HepG2 (cell line): ENCODE results near the gene ATP13A3. TPM values are rescaled to one million over a fixed set of nuclear protein-coding genes. Genes with fewer than 3 reads are reported as not detected.
A peak's percentile ranks its signal among the peaks of the same experiment; 100 is the strongest.

ENCODE experiments used
- FOXA3 ChIP-seq: IDR thresholded peaks from 2 replicates; pipeline ENCODE4 v1.6.1; 2016; ENCODE audit warnings: missing genetic modification reagents, missing compliant biosample characterization
- REPIN1 ChIP-seq: sonication (generic); formaldehyde crosslinking; IDR thresholded peaks from 2 replicates; pipeline ENCODE4 v1.8.0; 2022; ENCODE audit warnings: missing genetic modification reagents, low read depth, mild to moderate bottlenecking, borderline replicate concordance
- SP4 ChIP-seq: sonication (generic); formaldehyde crosslinking; IDR thresholded peaks from 2 replicates; pipeline ENCODE4 v1.8.1; 2023; ENCODE audit warnings: mild to moderate bottlenecking, missing genetic modification reagents
- ZNF607 ChIP-seq: sonication (generic); formaldehyde crosslinking; IDR thresholded peaks from 2 replicates; pipeline ENCODE4 v1.5.1; 2020; ENCODE audit warnings: missing genetic modification reagents, mild to moderate bottlenecking, borderline replicate concordance
- ZNF83 ChIP-seq: sonication (generic); formaldehyde crosslinking; IDR thresholded peaks from 2 replicates; pipeline ENCODE4 v1.4.0; 2020; ENCODE audit warnings: missing genetic modification reagents, mild to moderate bottlenecking, borderline replicate concordance
- polyA plus RNA-seq, 8 experiments: library from polyadenylated mRNA; depleted of rRNA in 3 of 8; stranded (reverse) in 7 of 8; unstranded in 1 of 8; fragments of >200 nt; fragmentation: Illumina TruSeq in 4 of 8; extraction: Trizol in 4 of 8; gene quantifications; 2 replicates each; pipeline versions ENCODE4 v1.2.1 to v1.2.3, GENCODE V29; 2011 to 2016; ENCODE audit warnings: low read depth in 4 of 8, missing spikeins in 1 of 8, mixed read lengths in 1 of 8; ENCODE audit not compliant: insufficient read depth in 1 of 8
- total RNA-seq, 5 experiments: library from RNA; depleted of rRNA; stranded (reverse); fragments of >200 nt; fragmentation: Illumina TruSeq; extraction: Trizol; gene quantifications; 2 replicates each; pipeline ENCODE4 v1.2.3, GENCODE V29; 2016; ENCODE audit warnings: low read depth in 1 of 5
- TF ChIP-seq, protein P1 (sequence below): IDR thresholded peaks from 2 replicates; pipeline ENCODE4 v1.6.1; 2016; ENCODE audit warnings: mild to moderate bottlenecking
- TF ChIP-seq, protein P2 (sequence below): sonication (generic); formaldehyde crosslinking; conservative IDR thresholded peaks from 2 replicates; pipeline ENCODE4 v1.4.0; 2020; ENCODE audit warnings: missing genetic modification reagents
- TF ChIP-seq, protein P3 (sequence below), 2 experiments: sonication (generic) in 1 of 2; formaldehyde crosslinking in 1 of 2; IDR thresholded peaks; 2 replicates each; pipeline versions ENCODE4 v1.6.1 to v1.9.0; 2014 to 2022; ENCODE audit warnings: antibody characterized with exemption in 1 of 2, borderline replicate concordance in 1 of 2, inconsistent platforms in 1 of 2, low read depth in 1 of 2, missing genetic modification reagents in 1 of 2
- TF ChIP-seq, protein P4 (sequence below): sonication (generic); formaldehyde crosslinking; IDR thresholded peaks from 2 replicates; pipeline ENCODE4 v1.5.1; 2020; ENCODE audit warnings: mild to moderate bottlenecking, missing genetic modification reagents, borderline replicate concordance

ATP13A3 gene
- total and polyA plus RNA-seq, 2 of the 13 experiments (the other 11 are each of a cell fraction or from before 2014, with no cell fraction given): 44.9 to 80.8 TPM

DNA sequence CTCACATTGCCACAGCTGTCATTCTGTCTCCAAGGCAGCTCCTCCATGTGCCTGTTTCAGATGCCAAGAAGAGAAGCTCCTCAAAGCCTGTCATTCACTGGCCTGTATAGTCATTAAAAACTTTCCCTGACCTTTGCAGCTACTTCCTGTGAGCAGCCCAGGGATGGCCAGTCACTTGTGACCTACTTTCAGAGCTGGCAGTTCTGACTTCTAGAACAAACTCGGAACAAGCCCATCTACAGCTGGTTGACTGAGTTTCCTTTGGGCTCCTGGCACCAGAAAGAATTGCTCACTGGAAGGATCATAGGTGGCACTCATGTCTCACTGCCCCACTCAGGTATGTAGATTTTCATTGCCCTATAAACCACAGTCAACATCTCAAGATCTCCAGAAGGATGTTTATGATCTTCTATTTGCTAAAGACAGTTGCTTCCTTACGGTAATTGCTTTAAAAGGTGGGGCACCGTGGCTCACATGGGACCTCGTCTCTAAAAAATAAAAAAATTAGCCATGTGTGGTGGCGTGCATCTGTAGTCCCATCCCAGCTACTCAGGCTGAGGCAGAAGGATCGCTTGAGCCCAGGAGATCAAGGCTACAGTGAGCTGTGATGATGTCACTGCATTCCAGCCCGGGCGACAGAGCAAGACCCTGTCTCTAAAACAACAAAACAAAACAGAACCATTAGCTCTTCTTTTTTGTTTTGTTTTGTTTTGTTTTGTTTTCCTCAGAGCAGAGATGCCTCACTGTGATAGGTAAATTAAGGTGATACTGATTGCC, 11.2 kb upstream of the ATP13A3 start (continued):
- 0 out of 2 replicates have a peak, but pooled peaks have one; percentile 44 for TF ChIP-seq REPIN1
- TF ChIP-seq, protein P1, sequence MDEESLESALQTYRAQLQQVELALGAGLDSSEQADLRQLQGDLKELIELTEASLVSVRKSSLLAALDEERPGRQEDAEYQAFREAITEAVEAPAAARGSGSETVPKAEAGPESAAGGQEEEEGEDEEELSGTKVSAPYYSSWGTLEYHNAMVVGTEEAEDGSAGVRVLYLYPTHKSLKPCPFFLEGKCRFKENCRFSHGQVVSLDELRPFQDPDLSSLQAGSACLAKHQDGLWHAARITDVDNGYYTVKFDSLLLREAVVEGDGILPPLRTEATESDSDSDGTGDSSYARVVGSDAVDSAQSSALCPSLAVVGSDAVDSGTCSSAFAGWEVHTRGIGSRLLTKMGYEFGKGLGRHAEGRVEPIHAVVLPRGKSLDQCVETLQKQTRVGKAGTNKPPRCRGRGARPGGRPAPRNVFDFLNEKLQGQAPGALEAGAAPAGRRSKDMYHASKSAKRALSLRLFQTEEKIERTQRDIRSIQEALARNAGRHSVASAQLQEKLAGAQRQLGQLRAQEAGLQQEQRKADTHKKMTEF (CRISPR knock-in tag): 0 out of 2 replicates have a peak, but pooled peaks have one; percentile 39
- TF ChIP-seq, protein P2, sequence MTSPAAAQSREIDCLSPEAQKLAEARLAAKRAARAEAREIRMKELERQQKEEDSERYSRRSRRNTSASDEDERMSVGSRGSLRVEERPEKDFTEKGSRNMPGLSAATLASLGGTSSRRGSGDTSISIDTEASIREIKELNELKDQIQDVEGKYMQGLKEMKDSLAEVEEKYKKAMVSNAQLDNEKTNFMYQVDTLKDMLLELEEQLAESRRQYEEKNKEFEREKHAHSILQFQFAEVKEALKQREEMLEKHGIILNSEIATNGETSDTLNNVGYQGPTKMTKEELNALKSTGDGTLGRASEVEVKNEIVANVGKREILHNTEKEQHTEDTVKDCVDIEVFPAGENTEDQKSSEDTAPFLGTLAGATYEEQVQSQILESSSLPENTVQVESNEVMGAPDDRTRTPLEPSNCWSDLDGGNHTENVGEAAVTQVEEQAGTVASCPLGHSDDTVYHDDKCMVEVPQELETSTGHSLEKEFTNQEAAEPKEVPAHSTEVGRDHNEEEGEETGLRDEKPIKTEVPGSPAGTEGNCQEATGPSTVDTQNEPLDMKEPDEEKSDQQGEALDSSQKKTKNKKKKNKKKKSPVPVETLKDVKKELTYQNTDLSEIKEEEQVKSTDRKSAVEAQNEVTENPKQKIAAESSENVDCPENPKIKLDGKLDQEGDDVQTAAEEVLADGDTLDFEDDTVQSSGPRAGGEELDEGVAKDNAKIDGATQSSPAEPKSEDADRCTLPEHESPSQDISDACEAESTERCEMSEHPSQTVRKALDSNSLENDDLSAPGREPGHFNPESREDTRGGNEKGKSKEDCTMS (CRISPR knock-in tag): no peak
- TF ChIP-seq, protein P3, sequence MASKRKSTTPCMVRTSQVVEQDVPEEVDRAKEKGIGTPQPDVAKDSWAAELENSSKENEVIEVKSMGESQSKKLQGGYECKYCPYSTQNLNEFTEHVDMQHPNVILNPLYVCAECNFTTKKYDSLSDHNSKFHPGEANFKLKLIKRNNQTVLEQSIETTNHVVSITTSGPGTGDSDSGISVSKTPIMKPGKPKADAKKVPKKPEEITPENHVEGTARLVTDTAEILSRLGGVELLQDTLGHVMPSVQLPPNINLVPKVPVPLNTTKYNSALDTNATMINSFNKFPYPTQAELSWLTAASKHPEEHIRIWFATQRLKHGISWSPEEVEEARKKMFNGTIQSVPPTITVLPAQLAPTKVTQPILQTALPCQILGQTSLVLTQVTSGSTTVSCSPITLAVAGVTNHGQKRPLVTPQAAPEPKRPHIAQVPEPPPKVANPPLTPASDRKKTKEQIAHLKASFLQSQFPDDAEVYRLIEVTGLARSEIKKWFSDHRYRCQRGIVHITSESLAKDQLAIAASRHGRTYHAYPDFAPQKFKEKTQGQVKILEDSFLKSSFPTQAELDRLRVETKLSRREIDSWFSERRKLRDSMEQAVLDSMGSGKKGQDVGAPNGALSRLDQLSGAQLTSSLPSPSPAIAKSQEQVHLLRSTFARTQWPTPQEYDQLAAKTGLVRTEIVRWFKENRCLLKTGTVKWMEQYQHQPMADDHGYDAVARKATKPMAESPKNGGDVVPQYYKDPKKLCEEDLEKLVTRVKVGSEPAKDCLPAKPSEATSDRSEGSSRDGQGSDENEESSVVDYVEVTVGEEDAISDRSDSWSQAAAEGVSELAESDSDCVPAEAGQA (IDR thresholded peaks at IDR 0.05; ENCODE audit: low read depth): no peak
- TF ChIP-seq, protein P3 (CRISPR knock-in tag; IDR thresholded peaks at IDR 0.05; ENCODE audit: borderline replicate concordance): no peak
- TF ChIP-seq FOXA3 (CRISPR knock-in tag): peak; percentile 6; the same call in 1 of the 2 replicates
- TF ChIP-seq SP4 (CRISPR knock-in tag): 0 out of 2 replicates have a peak, but pooled peaks have one; percentile 28
- peak; percentile 35; the same call in 1 of the 2 replicates for TF ChIP-seq ZNF607
- TF ChIP-seq, protein P4, sequence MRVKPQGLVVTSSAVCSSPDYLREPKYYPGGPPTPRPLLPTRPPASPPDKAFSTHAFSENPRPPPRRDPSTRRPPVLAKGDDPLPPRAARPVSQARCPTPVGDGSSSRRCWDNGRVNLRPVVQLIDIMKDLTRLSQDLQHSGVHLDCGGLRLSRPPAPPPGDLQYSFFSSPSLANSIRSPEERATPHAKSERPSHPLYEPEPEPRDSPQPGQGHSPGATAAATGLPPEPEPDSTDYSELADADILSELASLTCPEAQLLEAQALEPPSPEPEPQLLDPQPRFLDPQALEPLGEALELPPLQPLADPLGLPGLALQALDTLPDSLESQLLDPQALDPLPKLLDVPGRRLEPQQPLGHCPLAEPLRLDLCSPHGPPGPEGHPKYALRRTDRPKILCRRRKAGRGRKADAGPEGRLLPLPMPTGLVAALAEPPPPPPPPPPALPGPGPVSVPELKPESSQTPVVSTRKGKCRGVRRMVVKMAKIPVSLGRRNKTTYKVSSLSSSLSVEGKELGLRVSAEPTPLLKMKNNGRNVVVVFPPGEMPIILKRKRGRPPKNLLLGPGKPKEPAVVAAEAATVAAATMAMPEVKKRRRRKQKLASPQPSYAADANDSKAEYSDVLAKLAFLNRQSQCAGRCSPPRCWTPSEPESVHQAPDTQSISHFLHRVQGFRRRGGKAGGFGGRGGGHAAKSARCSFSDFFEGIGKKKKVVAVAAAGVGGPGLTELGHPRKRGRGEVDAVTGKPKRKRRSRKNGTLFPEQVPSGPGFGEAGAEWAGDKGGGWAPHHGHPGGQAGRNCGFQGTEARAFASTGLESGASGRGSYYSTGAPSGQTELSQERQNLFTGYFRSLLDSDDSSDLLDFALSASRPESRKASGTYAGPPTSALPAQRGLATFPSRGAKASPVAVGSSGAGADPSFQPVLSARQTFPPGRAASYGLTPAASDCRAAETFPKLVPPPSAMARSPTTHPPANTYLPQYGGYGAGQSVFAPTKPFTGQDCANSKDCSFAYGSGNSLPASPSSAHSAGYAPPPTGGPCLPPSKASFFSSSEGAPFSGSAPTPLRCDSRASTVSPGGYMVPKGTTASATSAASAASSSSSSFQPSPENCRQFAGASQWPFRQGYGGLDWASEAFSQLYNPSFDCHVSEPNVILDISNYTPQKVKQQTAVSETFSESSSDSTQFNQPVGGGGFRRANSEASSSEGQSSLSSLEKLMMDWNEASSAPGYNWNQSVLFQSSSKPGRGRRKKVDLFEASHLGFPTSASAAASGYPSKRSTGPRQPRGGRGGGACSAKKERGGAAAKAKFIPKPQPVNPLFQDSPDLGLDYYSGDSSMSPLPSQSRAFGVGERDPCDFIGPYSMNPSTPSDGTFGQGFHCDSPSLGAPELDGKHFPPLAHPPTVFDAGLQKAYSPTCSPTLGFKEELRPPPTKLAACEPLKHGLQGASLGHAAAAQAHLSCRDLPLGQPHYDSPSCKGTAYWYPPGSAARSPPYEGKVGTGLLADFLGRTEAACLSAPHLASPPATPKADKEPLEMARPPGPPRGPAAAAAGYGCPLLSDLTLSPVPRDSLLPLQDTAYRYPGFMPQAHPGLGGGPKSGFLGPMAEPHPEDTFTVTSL: peak; percentile 17; the same call in 1 of the 2 replicates
- no peak for TF ChIP-seq ZNF83 (CRISPR knock-in tag)
